Gastroesophageal sphincter (tissue), 3 donors: Measurements from ENCODE around the gene ITGA2.

Experiments
- CTCF ChIP-seq, 4 experiments: fragments of 200-600 bp in 2 of 4; fragments of 450-650 bp in 2 of 4; sonication (generic) in 1 of 4; IDR thresholded peaks; one replicate each; pipeline ENCODE4 v1.5.1; 2017 to 2019; ENCODE audit warnings: antibody characterized with exemption in 4 of 4, mild to moderate bottlenecking in 2 of 4, moderate library complexity in 2 of 4
- EP300 ChIP-seq: sonication (generic); formaldehyde crosslinking; IDR thresholded peaks from one replicate; pipeline ENCODE4 v1.6.1; 2017; ENCODE audit warnings: antibody characterized with exemption, mild to moderate bottlenecking
- POLR2A ChIP-seq, 2 donors: fragments of 450-650 bp; IDR thresholded peaks; one replicate each; pipeline ENCODE4 v1.6.1; 2017; ENCODE audit warnings: antibody characterized with exemption in 2 of 2, mild to moderate bottlenecking in 2 of 2, moderate library complexity in 1 of 2
- POLR2AphosphoS5 ChIP-seq: sonication (generic); formaldehyde crosslinking; IDR thresholded peaks from one replicate; pipeline ENCODE4 v1.6.1; 2017; ENCODE audit warnings: antibody characterized with exemption

GRCh38 chr5:53083927-53084326 lies 94.8 kb downstream of the ITGA2 start:
- TF ChIP-seq CTCF (IDR thresholded peaks at IDR 0.05): no peak
- TF ChIP-seq POLR2AphosphoS5: no peak
- TF ChIP-seq POLR2A (IDR thresholded peaks at IDR 0.05): no peak
- no peak for TF ChIP-seq EP300
